Measurements from ENCODE around the gene CCDC73. TPM values are rescaled to one million over a fixed set of nuclear protein-coding genes. Genes with fewer than 3 reads are reported as not detected.

CCDC73 gene
- total RNA-seq, 1 donor from 2014 or later, result not detected

DNA sequence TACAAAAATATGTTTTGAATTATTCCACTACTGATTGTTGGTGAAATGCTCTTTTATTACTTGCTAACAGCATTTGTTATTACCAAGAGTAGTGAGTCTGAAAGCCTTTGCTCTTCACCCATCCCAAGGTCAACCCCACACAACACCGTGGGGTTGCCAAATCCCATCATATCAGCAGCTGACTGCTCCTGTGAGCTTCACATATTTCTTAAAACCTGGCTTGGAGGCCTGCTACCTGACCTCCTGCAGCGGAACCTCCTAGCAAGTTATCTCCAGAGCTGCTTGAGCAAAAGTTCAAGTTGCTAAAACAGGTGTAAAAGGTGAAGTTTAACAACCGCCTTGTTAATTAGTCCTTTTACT, 230.9 kb downstream of the CCDC73 start:
- TF ChIP-seq, protein P1, sequence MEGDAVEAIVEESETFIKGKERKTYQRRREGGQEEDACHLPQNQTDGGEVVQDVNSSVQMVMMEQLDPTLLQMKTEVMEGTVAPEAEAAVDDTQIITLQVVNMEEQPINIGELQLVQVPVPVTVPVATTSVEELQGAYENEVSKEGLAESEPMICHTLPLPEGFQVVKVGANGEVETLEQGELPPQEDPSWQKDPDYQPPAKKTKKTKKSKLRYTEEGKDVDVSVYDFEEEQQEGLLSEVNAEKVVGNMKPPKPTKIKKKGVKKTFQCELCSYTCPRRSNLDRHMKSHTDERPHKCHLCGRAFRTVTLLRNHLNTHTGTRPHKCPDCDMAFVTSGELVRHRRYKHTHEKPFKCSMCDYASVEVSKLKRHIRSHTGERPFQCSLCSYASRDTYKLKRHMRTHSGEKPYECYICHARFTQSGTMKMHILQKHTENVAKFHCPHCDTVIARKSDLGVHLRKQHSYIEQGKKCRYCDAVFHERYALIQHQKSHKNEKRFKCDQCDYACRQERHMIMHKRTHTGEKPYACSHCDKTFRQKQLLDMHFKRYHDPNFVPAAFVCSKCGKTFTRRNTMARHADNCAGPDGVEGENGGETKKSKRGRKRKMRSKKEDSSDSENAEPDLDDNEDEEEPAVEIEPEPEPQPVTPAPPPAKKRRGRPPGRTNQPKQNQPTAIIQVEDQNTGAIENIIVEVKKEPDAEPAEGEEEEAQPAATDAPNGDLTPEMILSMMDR (IDR thresholded peaks at IDR 0.05), result no peak
- Histone ChIP-seq H3K27ac (no peak overlapping the region), H3K4me3 (no peak overlapping the region), H3K4me1 (no peaks in the 10 kb centered on the region), H3K27me3 (no peaks in the 10 kb centered on the region), H3K9me3 (no peaks in the 10 kb centered on the region), H3K36me3 (no peaks in the 10 kb centered on the region)
- intact Hi-C loops (cut with DNase I), result no loop called here
- ATAC-seq (no peak), DNase-seq (no peak)

DNA sequence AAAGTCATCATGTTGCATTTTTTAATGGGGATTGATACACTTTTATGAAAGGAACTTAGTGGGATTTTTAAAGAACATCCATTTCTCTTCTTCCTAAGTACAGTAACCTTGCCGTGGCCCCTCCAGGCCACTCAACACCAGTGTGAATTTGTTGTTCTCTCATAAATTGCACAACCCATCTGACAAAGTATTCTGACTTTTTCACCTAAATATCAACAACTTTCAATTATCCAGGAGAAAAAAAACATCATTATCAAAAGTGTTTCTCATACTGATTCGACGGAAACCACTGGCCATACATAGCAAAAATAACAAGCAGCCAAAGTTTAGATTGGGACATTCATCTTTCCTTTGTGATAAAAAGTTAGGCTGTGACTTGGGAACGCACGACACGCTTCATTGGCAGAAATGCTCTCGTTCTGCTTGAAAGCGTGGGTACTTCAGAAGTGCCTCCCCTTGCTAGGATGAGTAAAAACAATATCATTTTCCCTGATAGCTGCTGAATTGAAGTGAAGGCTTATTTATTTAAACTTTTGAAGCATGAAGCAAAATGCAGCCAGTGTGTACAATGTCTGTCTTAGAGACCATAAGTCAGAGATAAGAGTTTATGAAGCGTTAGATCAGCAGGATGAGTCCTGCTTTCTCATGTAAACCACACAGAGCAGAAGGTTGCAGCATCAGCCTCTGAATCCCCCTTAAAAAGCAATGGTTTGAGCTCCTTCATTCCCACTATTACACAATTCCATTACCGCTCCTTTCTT, 231.4 kb downstream of the CCDC73 start:
- Histone ChIP-seq H3K27me3 (no peaks in the 10 kb centered on the region), H3K4me1 (no peaks in the 10 kb centered on the region), H3K27ac (no peak overlapping the region), H3K9me3 (no peaks in the 10 kb centered on the region), H3K4me3 (no peak overlapping the region), H3K36me3 (no peaks in the 10 kb centered on the region)
- intact Hi-C loops (cut with DNase I), result no loop called here
- ATAC-seq (no peak), DNase-seq (no peak)
- TF ChIP-seq, protein P1 (IDR thresholded peaks at IDR 0.05), result no peak

DNA sequence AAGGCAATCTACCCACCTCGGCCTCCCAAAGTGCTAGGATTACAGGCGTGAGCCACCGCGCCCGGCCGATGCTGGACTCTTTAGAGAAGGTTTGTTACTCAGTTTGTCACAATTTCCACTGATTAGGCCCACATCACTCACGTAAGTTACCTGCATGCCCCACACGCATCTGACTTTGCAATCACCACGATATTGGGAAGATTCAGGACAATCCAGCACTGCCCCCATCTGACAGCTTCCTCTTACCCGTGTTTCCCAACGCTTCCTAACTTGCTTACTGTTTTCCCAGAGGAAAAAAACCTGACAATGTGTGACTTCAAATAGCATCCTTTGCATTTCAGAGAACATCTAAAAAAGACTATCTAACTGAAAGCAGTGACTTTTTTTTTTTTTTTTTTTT, 232.6 kb downstream of the CCDC73 start:
- intact Hi-C loops (cut with DNase I), result no loop called here
- Histone ChIP-seq H3K9me3 (no peaks in the 10 kb centered on the region), H3K27me3 (no peaks in the 10 kb centered on the region), H3K4me1 (no peaks in the 10 kb centered on the region), H3K36me3 (no peaks in the 10 kb centered on the region), H3K27ac (no peak overlapping the region), H3K4me3 (no peak overlapping the region)
- DNase-seq, result no peak
- TF ChIP-seq, protein P1 (IDR thresholded peaks at IDR 0.05), result no peak
- no peak for ATAC-seq

DNA sequence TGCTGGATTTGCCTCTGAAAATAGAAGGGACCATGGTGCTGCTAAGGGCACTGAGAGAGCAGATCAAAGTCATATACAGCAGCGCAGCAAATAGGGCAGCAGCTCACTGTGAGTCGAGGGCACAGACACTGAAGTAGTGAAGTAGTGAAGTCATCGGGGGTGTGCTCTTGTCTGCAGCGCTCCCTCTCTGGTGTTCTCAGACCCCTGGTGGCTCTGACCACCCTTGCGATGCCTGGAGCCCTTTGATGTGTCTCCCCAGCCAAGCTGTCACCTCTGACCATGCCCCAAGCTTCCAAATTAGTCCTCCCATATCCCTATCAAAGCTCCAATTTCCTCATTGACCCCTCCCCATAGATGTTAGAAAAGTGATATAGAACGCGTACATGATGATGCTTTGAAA, 238.6 kb downstream of the CCDC73 start:
- DNase-seq, result no peak
- no peaks in the 10 kb centered on the region for H3K9me3 ChIP-seq
- H3K27me3 ChIP-seq, result no peaks in the 10 kb centered on the region
- no peak overlapping the region for H3K4me3 ChIP-seq
- H3K4me1 ChIP-seq, result no peaks in the 10 kb centered on the region
- no peak for ATAC-seq
- TF ChIP-seq, protein P1 (IDR thresholded peaks at IDR 0.05), result no peak
- intact Hi-C loops (cut with DNase I), result no loop called here
- no peaks in the 10 kb centered on the region for H3K36me3 ChIP-seq
- H3K27ac ChIP-seq, result no peak overlapping the region

DNA sequence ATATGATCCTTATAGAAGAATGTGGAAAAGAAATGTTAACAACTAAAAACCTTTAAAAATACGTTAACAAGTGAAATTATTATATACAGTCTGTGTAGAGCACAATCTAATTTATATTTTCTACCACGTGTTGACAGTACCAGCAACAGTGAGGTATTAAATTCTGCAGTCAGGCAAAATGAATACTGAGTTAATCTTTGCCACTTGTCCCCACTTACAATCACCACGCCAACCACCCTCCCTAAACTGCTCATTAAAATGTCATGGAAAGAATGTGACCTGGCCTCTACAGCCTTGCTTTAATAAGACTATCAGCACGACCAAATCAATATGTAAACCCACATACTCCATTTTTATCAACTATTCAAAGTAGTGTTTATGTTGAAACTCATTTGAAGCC, 239.4 kb downstream of the CCDC73 start:
- DNase-seq (no peak), ATAC-seq (no peak)
- no peaks in the 10 kb centered on the region for H3K27me3 ChIP-seq
- H3K36me3 ChIP-seq, result no peaks in the 10 kb centered on the region
- no peaks in the 10 kb centered on the region for H3K9me3 ChIP-seq
- H3K4me3 ChIP-seq, result no peak overlapping the region
- intact Hi-C loops (cut with DNase I), result no loop called here
- H3K4me1 ChIP-seq, result no peaks in the 10 kb centered on the region
- TF ChIP-seq, protein P1 (IDR thresholded peaks at IDR 0.05), result no peak
- H3K27ac ChIP-seq, result no peak overlapping the region

Other genes with a start within 250 kb of the CCDC73 start
- 144 TPM for gene EIF3M, start 210.8 kb downstream of the CCDC73 start, total RNA-seq
- gene PRRG4, start 35.3 kb upstream of the CCDC73 start, total RNA-seq, result 12.6 TPM
- gene QSER1, start 98.1 kb upstream of the CCDC73 start, total RNA-seq, result 26.3 TPM
- gene DEPDC7, start 221.2 kb upstream of the CCDC73 start, total RNA-seq, result 0.81 TPM
- 15.7 TPM for gene TCP11L1, start 244.9 kb upstream of the CCDC73 start, total RNA-seq

All from upper lobe of right lung (tissue), 1 donor.